GM20000 (cell line): Measurements from ENCODE around the gene CAPN3.

Experiments used
- DNase-seq: peaks from one replicate; pipeline ENCODE4 v3.0.0; 2012; ENCODE audit warnings: low spot score
- TF ChIP-seq, protein P1 (sequence below): IDR thresholded peaks from 2 replicates; pipeline ENCODE4 v1.5.1; 2012; ENCODE audit warnings: mild to moderate bottlenecking, control low read depth; ENCODE audit errors: extremely low read depth, missing control alignments

Gene CAPN3

DNA sequence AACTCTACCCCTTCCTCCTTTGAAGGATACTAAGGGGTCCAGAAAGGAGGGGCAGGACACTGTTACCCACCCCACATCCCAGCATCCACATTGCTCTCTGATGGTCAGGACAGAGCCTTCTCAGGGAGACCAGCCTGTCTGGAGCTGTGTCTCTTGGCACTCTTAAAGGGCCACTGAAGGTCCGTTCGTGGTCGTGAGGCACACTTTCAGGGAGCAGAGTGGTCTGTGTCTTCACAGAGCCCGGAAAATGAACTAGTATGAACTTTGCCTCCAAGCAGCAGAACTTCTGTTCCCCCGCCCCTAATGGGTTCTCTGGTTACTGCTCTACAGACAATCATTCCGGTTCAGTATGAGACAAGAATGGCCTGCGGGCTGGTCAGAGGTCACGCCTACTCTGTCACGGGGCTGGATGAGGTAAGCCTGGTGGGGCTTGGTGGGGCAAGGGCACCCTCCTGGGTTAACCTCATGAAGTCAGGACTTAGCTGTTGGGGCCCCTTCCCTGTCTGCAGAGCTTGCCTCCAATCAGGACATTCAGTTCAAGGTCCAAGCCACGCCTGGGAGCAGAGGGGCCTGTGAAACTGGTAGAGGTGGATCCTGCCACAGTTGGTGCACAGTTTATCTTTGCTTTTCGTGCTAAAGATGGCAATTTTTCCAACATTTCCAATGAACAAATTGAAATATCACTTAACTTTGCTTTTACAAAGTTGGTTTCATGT is 33.2 kb downstream of the CAPN3 start:
- TF ChIP-seq, protein P1, sequence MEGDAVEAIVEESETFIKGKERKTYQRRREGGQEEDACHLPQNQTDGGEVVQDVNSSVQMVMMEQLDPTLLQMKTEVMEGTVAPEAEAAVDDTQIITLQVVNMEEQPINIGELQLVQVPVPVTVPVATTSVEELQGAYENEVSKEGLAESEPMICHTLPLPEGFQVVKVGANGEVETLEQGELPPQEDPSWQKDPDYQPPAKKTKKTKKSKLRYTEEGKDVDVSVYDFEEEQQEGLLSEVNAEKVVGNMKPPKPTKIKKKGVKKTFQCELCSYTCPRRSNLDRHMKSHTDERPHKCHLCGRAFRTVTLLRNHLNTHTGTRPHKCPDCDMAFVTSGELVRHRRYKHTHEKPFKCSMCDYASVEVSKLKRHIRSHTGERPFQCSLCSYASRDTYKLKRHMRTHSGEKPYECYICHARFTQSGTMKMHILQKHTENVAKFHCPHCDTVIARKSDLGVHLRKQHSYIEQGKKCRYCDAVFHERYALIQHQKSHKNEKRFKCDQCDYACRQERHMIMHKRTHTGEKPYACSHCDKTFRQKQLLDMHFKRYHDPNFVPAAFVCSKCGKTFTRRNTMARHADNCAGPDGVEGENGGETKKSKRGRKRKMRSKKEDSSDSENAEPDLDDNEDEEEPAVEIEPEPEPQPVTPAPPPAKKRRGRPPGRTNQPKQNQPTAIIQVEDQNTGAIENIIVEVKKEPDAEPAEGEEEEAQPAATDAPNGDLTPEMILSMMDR = no peak
- no peak for DNase-seq

DNA sequence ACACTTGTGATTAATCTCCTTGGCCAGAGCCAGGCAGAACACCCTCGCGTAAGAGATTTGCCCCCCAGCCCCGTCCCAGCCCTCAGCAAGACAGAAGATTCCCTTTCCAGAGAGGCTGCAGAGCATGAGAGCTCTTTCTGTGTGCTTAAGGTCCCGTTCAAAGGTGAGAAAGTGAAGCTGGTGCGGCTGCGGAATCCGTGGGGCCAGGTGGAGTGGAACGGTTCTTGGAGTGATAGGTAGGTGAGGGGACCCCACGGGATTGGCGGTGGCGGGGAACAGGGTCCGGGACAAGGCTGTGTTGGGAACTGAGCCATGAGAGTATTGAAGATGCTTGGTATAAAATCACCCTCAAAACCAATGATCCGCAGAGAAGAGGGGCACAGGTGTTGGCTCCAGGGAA is 34.8 kb downstream of the CAPN3 start:
- TF ChIP-seq, protein P1 = no peak
- DNase-seq = no peak

DNA sequence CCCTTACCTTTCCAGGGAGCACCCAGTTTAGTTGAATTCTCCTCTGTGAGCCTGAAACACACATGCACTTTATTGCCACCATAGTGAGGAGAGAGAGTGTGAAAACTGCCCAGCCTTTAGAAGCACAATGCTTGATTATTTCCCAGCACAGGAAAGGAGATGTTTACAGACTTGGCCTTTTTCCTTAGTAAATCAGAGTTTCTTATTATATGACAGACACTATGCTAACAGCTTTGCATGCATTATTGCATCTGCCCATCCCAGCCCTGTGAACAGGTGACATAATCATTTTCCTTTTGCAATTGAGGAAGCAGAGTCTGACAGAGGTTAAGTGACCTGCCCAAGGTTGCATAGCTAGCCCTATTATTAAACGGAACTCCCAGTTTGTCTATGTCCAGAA is 36.5 kb downstream of the CAPN3 start:
- TF ChIP-seq, protein P1 = no peak
- no peak for DNase-seq

DNA sequence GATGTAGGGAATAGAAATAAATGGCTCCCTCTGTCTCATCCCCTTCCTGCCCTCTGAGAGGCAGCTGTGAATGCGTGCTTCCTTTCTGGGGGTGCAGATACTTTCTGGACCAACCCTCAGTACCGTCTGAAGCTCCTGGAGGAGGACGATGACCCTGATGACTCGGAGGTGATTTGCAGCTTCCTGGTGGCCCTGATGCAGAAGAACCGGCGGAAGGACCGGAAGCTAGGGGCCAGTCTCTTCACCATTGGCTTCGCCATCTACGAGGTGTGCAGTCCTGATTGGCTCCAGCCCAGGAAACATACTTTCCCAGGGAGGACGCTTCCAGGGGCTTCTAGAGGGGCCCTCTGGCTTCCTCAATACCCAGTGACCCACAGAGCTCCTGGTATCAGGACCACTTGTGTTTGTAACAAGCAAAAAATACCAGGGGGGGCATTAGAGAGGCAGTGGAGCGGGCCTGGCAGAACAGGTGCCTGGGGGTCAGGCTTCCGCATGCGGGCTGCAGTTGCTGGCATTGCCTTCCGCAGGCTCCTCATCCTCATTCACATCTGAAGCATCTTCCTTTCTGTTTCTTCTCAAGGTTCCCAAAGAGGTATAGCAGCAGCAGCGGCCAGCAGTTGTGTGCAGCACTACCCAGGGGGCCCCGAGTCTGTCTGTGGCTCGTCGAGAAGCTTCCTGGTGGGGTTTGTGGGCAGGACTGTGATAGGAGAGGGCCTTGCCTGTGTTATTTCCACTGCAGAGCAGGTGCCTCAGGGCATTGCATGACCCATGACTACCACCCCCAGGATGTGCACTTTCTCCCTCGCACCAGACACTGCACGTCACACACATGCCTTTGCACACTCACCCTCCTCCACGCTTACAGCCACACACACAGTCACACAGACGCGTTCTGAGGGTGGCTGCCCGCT is 42.5 kb downstream of the CAPN3 start:
- DNase-seq = no peak

DNA sequence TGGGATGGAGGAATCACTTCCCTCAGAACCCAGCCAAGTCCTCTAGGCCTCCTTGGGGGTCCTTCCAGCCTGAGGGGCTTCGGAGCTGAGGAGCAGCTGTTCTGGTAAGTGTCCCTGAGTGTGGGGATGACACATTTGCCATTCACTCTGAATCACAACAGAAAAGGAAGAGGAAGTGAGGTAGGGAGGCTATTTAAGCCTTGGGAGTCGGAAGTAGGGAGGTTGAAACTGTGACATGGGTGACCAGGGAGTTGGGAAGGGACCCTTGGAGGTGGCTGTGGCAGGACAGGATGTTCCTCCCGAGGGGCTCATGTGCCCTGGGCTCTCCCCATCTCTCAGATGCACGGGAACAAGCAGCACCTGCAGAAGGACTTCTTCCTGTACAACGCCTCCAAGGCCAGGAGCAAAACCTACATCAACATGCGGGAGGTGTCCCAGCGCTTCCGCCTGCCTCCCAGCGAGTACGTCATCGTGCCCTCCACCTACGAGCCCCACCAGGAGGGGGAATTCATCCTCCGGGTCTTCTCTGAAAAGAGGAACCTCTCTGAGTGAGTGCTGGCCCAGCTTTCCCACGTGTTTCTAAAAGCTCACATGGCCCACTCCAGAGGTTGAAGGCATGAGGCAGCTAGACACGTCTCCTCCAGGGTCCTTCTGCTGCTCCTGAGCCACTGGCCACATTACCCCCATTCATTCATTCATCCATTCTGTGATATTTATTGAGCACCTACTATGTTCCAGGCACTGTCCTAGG is 43.3 kb downstream of the CAPN3 start:
- DNase-seq = no peak
- TF ChIP-seq, protein P1 = no peak

More for the DNA sequence above, 42.5 kb downstream of the CAPN3 start:
- TF ChIP-seq, protein P1 = no peak

DNA sequence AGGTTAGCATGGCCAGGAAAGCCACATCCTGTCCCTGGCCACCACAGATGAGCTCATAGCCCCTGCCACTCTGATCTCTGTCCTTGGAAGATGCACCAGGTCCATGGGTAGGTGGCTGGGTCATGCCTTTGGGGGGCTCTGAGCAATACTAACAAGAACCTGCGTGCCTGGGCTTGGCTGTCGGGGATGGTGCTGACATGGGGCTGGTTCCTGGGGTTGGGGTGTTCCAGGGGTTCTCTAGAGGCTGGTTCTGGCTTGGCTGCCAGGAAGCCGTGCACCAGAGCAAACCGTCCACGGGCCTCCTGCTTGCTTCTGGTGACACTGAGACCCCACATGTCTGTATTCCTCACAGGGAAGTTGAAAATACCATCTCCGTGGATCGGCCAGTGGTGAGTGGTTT is 44.1 kb downstream of the CAPN3 start:
- no peak for DNase-seq
- TF ChIP-seq, protein P1 = no peak
